Stomach (tissue), 4 donors: ENCODE data around the gene HS3ST1.

Experiments used
- CTCF ChIP-seq, 7 experiments: fragments of 450-650 bp in 4 of 7; fragments of 200-600 bp in 3 of 7; sonication (generic) in 3 of 7; IDR thresholded peaks; one replicate each; pipeline ENCODE4 v1.5.1; 2016 to 2019; ENCODE audit warnings: antibody characterized with exemption in 7 of 7, control low read depth in 2 of 7, mild to moderate bottlenecking in 1 of 7
- EP300 ChIP-seq: sonication (generic); formaldehyde crosslinking; IDR thresholded peaks from one replicate; pipeline ENCODE4 v1.6.1; 2017; ENCODE audit warnings: antibody characterized with exemption

- TF ChIP-seq CTCF (IDR thresholded peaks at IDR 0.05): no peak
- no peak for TF ChIP-seq EP300
Measured at GRCh38 chr4:11368701-11369115, 60.0 kb downstream of the HS3ST1 start.
